HG03469 (cell line): Measurements from ENCODE around the gene COMMD4.
"Not testable (repeated sequence)": the region's sequence is repeated elsewhere in the genome, so short reads cannot be mapped to it uniquely, and the experiment has no call there.

ENCODE experiments used
- ATAC-seq: cut with Tn5 transposase; IDR thresholded peaks from one replicate; pipeline ENCODE4 v1.9.1; 2021; ENCODE audit warnings: mild to moderate bottlenecking, moderate library complexity, moderate number of reproducible peaks; ENCODE audit not compliant: unreplicated experiment

COMMD4 gene

GRCh38 chr15:75335705-75336355, at the start of gene COMMD4:
TSS of gene COMMD4 (plus strand) at chr15:75336063. CDS start at chr15:75336090, 27 bp downstream.
- no peak for ATAC-seq

- not testable (repeated sequence) for ATAC-seq
Observed at GRCh38 chr15:75293660-75294059, 42.2 kb upstream of the COMMD4 start.

- ATAC-seq = not testable (repeated sequence)
Observed at GRCh38 chr15:75298541-75299310, 37.1 kb upstream of the COMMD4 start.

GRCh38 chr15:75299311-75299688, 36.6 kb upstream of the COMMD4 start:
- ATAC-seq = not testable (repeated sequence)

- not testable (repeated sequence) for ATAC-seq
Observed at GRCh38 chr15:75300026-75300425, 35.8 kb upstream of the COMMD4 start.

GRCh38 chr15:75302318-75302717, 33.5 kb upstream of the COMMD4 start:
- ATAC-seq = no peak

GRCh38 chr15:75302753-75303152, 33.1 kb upstream of the COMMD4 start:
- ATAC-seq = not testable (repeated sequence)

GRCh38 chr15:75306188-75306587, 29.7 kb upstream of the COMMD4 start:
- ATAC-seq = no peak

GRCh38 chr15:75307778-75308390, 28.0 kb upstream of the COMMD4 start:
- ATAC-seq = no peak

- no peak for ATAC-seq
Observed at GRCh38 chr15:75309711-75310110, 26.2 kb upstream of the COMMD4 start.

- ATAC-seq = not testable (repeated sequence)
Observed at GRCh38 chr15:75312548-75312947, 23.3 kb upstream of the COMMD4 start.

- ATAC-seq = no peak
Observed at GRCh38 chr15:75313116-75313845, 22.6 kb upstream of the COMMD4 start.

- ATAC-seq = no peak
Observed at GRCh38 chr15:75314552-75315290, 21.1 kb upstream of the COMMD4 start.

GRCh38 chr15:75319231-75319897, 16.5 kb upstream of the COMMD4 start:
- ATAC-seq = not testable (repeated sequence)

- no peak for ATAC-seq
Observed at GRCh38 chr15:75321711-75322110, 14.2 kb upstream of the COMMD4 start.

- no peak for ATAC-seq
Observed at GRCh38 chr15:75325922-75326321, 9.9 kb upstream of the COMMD4 start.

GRCh38 chr15:75327005-75327404, 8.9 kb upstream of the COMMD4 start:
- ATAC-seq = no peak

- ATAC-seq = no peak
Observed at GRCh38 chr15:75327491-75327890, 8.4 kb upstream of the COMMD4 start.

- ATAC-seq = no peak
Observed at GRCh38 chr15:75328493-75329314, 7.2 kb upstream of the COMMD4 start.
